Mononuclear cell (primary cell): ENCODE measurements around the gene DCTN5. TPM values are rescaled to one million over a fixed set of nuclear protein-coding genes. Genes with fewer than 3 reads are reported as not detected.

Source experiments
- H3K27me3 ChIP-seq: 2 replicates; pipeline ENCODE4 v1.6.0; 2011; ENCODE audit warnings: low read length, control low read depth; ENCODE audit not compliant: insufficient read depth
- H3K4me1 ChIP-seq: 2 replicates; pipeline ENCODE4 v1.5.1; 2011; ENCODE audit warnings: mild to moderate bottlenecking, low read length, control low read depth; ENCODE audit not compliant: insufficient read depth
- H3K4me3 ChIP-seq: 2 replicates; pipeline ENCODE4 v1.5.1; 2011; ENCODE audit warnings: mild to moderate bottlenecking, low read length, moderate library complexity
- H3K9me3 ChIP-seq: 2 replicates; pipeline ENCODE4 v1.5.1; 2011; ENCODE audit warnings: low read depth, mild to moderate bottlenecking, control low read depth, low read length
- total RNA-seq: library from RNA; depleted of rRNA; stranded (reverse); fragments of >200 nt; gene quantifications from one replicate; pipeline ENCODE4 v1.2.3, GENCODE V29; 2012

Gene DCTN5
- total RNA-seq, 1 donor: 45.1 TPM

GRCh38 chr16:23634461-23635036 lies 6.7 kb upstream of the DCTN5 start:
- Histone ChIP-seq H3K9me3 (no peaks in the 10 kb centered on the region), H3K27me3 (no peaks in the 10 kb centered on the region), H3K4me1 (no peaks in the 10 kb centered on the region), H3K4me3 (no peak overlapping the region)

GRCh38 chr16:23635958-23636357 lies 5.3 kb upstream of the DCTN5 start:
- peaks cover 12% of the 10 kb centered on the region for H3K4me1 ChIP-seq
- no peaks in the 10 kb centered on the region for H3K27me3 ChIP-seq
- no peak overlapping the region for H3K4me3 ChIP-seq
- no peaks in the 10 kb centered on the region for H3K9me3 ChIP-seq

GRCh38 chr16:23640615-23640930 lies 693 bp upstream of the DCTN5 start:
- Histone ChIP-seq H3K9me3 (no peaks in the 10 kb centered on the region), H3K4me3 (peak overlapping the region; percentile 94), H3K27me3 (no peaks in the 10 kb centered on the region), H3K4me1 (peaks cover 27% of the 10 kb centered on the region)

- peak overlapping the region; percentile 94 for H3K4me3 ChIP-seq
- no peaks in the 10 kb centered on the region for H3K27me3 ChIP-seq
- H3K4me1 ChIP-seq: peaks cover 27% of the 10 kb centered on the region
- H3K9me3 ChIP-seq: no peaks in the 10 kb centered on the region
These were observed 1.0 kb downstream of the DCTN5 start for GRCh38 chr16:23642246-23642774.

- H3K4me3 ChIP-seq: no peak overlapping the region
- H3K4me1 ChIP-seq: peaks cover 13% of the 10 kb centered on the region
- H3K27me3 ChIP-seq: no peaks in the 10 kb centered on the region
- no peaks in the 10 kb centered on the region for H3K9me3 ChIP-seq
These were observed 9.6 kb downstream of the DCTN5 start for GRCh38 chr16:23650674-23651416.

GRCh38 chr16:23651943-23652468 lies 10.7 kb downstream of the DCTN5 start:
- H3K27me3 ChIP-seq: no peaks in the 10 kb centered on the region

GRCh38 chr16:23663918-23664317 lies 22.7 kb downstream of the DCTN5 start:
- Histone ChIP-seq H3K27me3 (no peaks in the 10 kb centered on the region), H3K4me3 (no peak overlapping the region), H3K4me1 (no peaks in the 10 kb centered on the region), H3K9me3 (no peaks in the 10 kb centered on the region)

More at GRCh38 chr16:23651943-23652468, 10.7 kb downstream of the DCTN5 start:
- Histone ChIP-seq H3K4me3 (no peak overlapping the region), H3K4me1 (peaks cover 13% of the 10 kb centered on the region), H3K9me3 (no peaks in the 10 kb centered on the region)

GRCh38 chr16:23666571-23667354 lies 25.5 kb downstream of the DCTN5 start:
- no peaks in the 10 kb centered on the region for H3K9me3 ChIP-seq
- H3K4me3 ChIP-seq: no peak overlapping the region
- no peaks in the 10 kb centered on the region for H3K27me3 ChIP-seq
- H3K4me1 ChIP-seq: no peaks in the 10 kb centered on the region

GRCh38 chr16:23667355-23667659 lies 26.0 kb downstream of the DCTN5 start:
- H3K27me3 ChIP-seq: no peaks in the 10 kb centered on the region
- H3K4me1 ChIP-seq: no peaks in the 10 kb centered on the region
- no peaks in the 10 kb centered on the region for H3K9me3 ChIP-seq
- H3K4me3 ChIP-seq: no peak overlapping the region

- H3K27me3 ChIP-seq: no peaks in the 10 kb centered on the region
- H3K4me1 ChIP-seq: no peaks in the 10 kb centered on the region
- H3K4me3 ChIP-seq: no peak overlapping the region
- H3K9me3 ChIP-seq: no peaks in the 10 kb centered on the region
These were observed 27.0 kb downstream of the DCTN5 start for GRCh38 chr16:23668225-23668624.

- Histone ChIP-seq H3K27me3 (no peaks in the 10 kb centered on the region), H3K4me3 (no peak overlapping the region), H3K9me3 (no peaks in the 10 kb centered on the region), H3K4me1 (no peaks in the 10 kb centered on the region)
These were observed 27.6 kb downstream of the DCTN5 start for GRCh38 chr16:23668873-23669272.

GRCh38 chr16:23670137-23670776 lies 29.0 kb downstream of the DCTN5 start:
- no peaks in the 10 kb centered on the region for H3K9me3 ChIP-seq
- no peak overlapping the region for H3K4me3 ChIP-seq
- no peaks in the 10 kb centered on the region for H3K27me3 ChIP-seq
- no peaks in the 10 kb centered on the region for H3K4me1 ChIP-seq

GRCh38 chr16:23673971-23674614 lies 32.8 kb downstream of the DCTN5 start:
- Histone ChIP-seq H3K27me3 (no peaks in the 10 kb centered on the region), H3K4me1 (peaks cover 8% of the 10 kb centered on the region), H3K4me3 (no peak overlapping the region), H3K9me3 (no peaks in the 10 kb centered on the region)

GRCh38 chr16:23676924-23677480 lies 35.7 kb downstream of the DCTN5 start:
- peaks cover 35% of the 10 kb centered on the region for H3K4me1 ChIP-seq
- no peak overlapping the region for H3K4me3 ChIP-seq
- H3K9me3 ChIP-seq: no peaks in the 10 kb centered on the region
- H3K27me3 ChIP-seq: no peaks in the 10 kb centered on the region
